AG10803 (cell line): Measurements from ENCODE around the gene CHRDL2.
A peak's percentile ranks its signal among the peaks of the same experiment; 100 is the strongest.

Experiments
- DNase-seq: peaks from one replicate; pipeline ENCODE4 v3.0.0; 2010; ENCODE audit warnings: low read depth
- H3K4me3 ChIP-seq: 2 replicates; pipeline ENCODE4 v1.5.1; 2011; ENCODE audit warnings: mild to moderate bottlenecking, low read length, control low read depth
- TF ChIP-seq, protein P1 (sequence below): conservative IDR thresholded peaks from 2 replicates; pipeline ENCODE4 v1.5.1; 2011; ENCODE audit warnings: mild to moderate bottlenecking, low read length, control low read depth, inconsistent platforms

CHRDL2 gene

GRCh38 chr11:74746868-74747267 is 15.6 kb upstream of the CHRDL2 start:
- no peak for DNase-seq
- H3K4me3 ChIP-seq, result no peak overlapping the region
- TF ChIP-seq, protein P1, sequence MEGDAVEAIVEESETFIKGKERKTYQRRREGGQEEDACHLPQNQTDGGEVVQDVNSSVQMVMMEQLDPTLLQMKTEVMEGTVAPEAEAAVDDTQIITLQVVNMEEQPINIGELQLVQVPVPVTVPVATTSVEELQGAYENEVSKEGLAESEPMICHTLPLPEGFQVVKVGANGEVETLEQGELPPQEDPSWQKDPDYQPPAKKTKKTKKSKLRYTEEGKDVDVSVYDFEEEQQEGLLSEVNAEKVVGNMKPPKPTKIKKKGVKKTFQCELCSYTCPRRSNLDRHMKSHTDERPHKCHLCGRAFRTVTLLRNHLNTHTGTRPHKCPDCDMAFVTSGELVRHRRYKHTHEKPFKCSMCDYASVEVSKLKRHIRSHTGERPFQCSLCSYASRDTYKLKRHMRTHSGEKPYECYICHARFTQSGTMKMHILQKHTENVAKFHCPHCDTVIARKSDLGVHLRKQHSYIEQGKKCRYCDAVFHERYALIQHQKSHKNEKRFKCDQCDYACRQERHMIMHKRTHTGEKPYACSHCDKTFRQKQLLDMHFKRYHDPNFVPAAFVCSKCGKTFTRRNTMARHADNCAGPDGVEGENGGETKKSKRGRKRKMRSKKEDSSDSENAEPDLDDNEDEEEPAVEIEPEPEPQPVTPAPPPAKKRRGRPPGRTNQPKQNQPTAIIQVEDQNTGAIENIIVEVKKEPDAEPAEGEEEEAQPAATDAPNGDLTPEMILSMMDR, result no peak

DNA sequence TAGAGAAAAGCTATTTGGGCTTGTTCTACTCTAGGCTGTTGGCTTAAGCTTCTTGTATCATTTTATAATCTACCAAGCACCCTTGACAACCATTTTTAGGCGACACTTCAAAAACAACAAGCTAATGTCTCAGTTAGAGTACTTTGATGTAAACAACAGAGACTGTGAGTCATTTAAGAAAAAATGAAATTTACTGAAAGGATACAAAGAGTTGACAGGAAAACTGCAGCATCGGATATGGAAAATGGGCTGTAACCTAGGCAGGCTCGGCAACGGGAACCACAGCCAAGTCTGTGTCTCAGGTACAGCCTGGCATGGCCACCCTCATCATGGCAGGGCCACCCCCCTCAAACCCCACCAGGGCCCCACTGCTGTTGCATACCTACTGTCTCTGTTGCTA is 13.1 kb upstream of the CHRDL2 start:
- TF ChIP-seq, protein P1, result no peak
- no peak for DNase-seq
- H3K4me3 ChIP-seq, result no peak overlapping the region

- DNase-seq, result no peak
- no peak overlapping the region for H3K4me3 ChIP-seq
- TF ChIP-seq, protein P1, result no peak
These were observed 12.4 kb upstream of the CHRDL2 start for GRCh38 chr11:74743640-74744039.

DNA sequence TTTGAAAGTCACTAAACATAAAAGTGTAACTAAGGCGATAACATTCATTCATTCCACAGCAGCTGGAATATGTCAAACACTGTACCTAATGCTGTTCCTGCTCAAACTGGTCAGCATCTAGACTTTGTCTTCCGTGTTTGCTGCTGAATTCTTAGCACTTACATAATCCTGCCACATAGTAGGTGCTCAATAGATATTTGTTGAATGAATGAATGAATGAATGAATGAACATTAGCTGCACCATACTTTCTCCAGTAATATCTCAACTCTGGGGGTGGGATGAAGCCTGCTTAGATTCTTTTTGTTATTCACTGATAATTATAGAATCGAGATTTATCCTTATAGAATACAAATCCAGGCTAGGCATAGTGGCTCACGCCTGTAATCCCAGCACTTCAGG is 10.8 kb upstream of the CHRDL2 start:
- no peak for DNase-seq
- TF ChIP-seq, protein P1, result no peak

DNA sequence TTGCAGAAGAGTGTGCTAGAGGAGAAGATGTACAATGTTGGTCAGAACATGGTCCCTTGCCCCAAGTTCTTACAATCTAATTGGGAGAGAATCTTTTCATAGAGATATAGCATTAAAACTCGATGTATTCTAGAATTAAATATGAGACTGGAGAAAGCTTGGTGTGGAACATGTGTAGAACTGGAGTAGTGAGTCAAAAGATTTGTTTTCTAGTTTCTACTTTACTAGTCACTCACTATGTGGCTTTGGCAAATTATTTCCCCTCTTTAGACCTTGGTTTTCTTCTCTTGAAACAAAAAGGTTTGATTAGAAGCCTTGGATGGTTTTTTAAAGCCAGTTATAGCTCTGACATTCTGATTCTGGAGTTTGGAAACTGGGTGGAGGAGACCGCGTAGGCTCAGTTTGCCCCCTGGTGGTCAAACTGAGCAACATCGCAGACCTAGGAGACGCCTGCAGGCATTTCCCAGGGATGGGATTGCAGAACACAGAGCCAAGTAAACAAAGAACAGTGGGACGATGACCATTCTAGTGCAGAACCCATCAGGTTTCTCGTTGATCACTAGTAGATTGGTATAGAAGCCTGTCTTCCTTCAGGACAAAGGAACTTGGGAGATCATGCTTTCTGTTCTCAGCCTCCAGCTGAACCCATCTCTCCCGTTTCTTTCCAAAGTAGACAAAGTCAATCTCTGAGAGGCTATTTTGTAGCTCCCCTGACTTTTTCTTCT is 8.5 kb upstream of the CHRDL2 start:
- peak; percentile 67 for DNase-seq

More for the DNA sequence above, 10.8 kb upstream of the CHRDL2 start:
- no peak overlapping the region for H3K4me3 ChIP-seq

DNA sequence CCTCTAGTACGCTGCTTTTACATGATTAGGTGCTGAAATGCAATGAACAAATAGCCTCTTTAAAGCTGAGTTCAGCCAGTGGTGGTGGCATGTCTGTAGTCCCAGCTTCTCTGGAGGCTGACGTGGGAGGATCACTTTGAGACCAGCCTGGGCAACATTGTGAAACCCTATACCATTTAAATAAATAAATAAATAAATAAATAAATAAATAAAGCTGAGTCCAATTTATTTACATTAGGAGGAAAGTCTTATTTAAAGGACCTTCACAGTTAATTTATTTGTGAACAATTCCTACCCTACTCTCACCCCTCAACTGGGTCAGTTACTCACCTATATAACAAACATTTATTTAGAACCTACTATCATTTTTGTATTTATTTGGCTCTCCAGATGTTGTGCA is 4.8 kb upstream of the CHRDL2 start:
- TF ChIP-seq, protein P1, result no peak
- no peak overlapping the region for H3K4me3 ChIP-seq
- DNase-seq, result no peak

More for the DNA sequence above, 8.5 kb upstream of the CHRDL2 start:
- TF ChIP-seq, protein P1, result peak; percentile 91
- no peak overlapping the region for H3K4me3 ChIP-seq

- DNase-seq, result no peak
- TF ChIP-seq, protein P1, result no peak
These were observed 4.2 kb upstream of the CHRDL2 start for GRCh38 chr11:74735365-74735928.

More at GRCh38 chr11:74735365-74735928, 4.2 kb upstream of the CHRDL2 start:
- no peak overlapping the region for H3K4me3 ChIP-seq
